Colonic mucosa (tissue), 4 donors: Measurements from ENCODE around the gene CCDC81. TPM values are rescaled to one million over a fixed set of nuclear protein-coding genes. Genes with fewer than 3 reads are reported as not detected.

Source experiments
- DNase-seq: peaks from one replicate; pipeline ENCODE4 v3.0.0-alpha.2; 2020
- H3K27ac ChIP-seq: fragments of 200-600 bp; one replicate; pipeline ENCODE4 v1.8.0; 2021
- H3K27me3 ChIP-seq: fragments of 200-600 bp; one replicate; pipeline ENCODE4 v1.8.0; 2021
- H3K36me3 ChIP-seq: fragments of 200-600 bp; one replicate; pipeline ENCODE4 v1.8.0; 2021
- H3K4me1 ChIP-seq: fragments of 200-600 bp; one replicate; pipeline ENCODE4 v1.8.0; 2021; ENCODE audit warnings: mild to moderate bottlenecking
- H3K4me3 ChIP-seq: fragments of 200-600 bp; one replicate; pipeline ENCODE4 v1.8.0; 2021
- H3K9ac ChIP-seq, 2 donors: one replicate each; pipeline ENCODE4 v1.7.0; 2013; ENCODE audit warnings: control low read depth in 2 of 2, low read depth in 2 of 2, low read length in 2 of 2
- H3K9me3 ChIP-seq: fragments of 200-600 bp; one replicate; pipeline ENCODE4 v1.8.0; 2021
- CTCF ChIP-seq: fragments of 200-600 bp; IDR thresholded peaks from one replicate; pipeline ENCODE4 v1.8.0; 2022; ENCODE audit warnings: antibody characterized with exemption, mild to moderate bottlenecking
- intact Hi-C: fragments of 100-400 bp; cut with DNase I; formaldehyde crosslinking; loops from one replicate; pipeline ENCODE4 v1.14.1; 2022
- total RNA-seq, 2 donors: library from RNA; stranded (reverse); fragmentation: NEBNext Ultra II Directional in 1 of 2; extraction: Animal tissue kit (Norgen Biotek cat#: 25700) in 1 of 2; gene quantifications; one replicate each; pipeline ENCODE4 v1.2.1, GENCODE V29; 2021
- donor health status: healthy.
- donor health status: DM: no; HTN: no; CAD: no.
- donor health status: DM: no; HTN: no; CAD: no.

CCDC81 gene
- total RNA-seq, 2 donors from 2014 or later: 0.32 to 0.53 TPM

- H3K27ac ChIP-seq: no peak overlapping the region
- no peak for DNase-seq
- no peaks in the 10 kb centered on the region for H3K27me3 ChIP-seq
- no peak for TF ChIP-seq CTCF
- no peaks in the 10 kb centered on the region for H3K4me1 ChIP-seq
- H3K9me3 ChIP-seq: no peaks in the 10 kb centered on the region
- no peak overlapping the region for H3K9ac ChIP-seq
- H3K36me3 ChIP-seq: no peaks in the 10 kb centered on the region
- intact Hi-C loops: no loop called here
- no peak overlapping the region for H3K4me3 ChIP-seq
Observed at GRCh38 chr11:86435711-86436110, 61.0 kb downstream of the CCDC81 start.

GRCh38 chr11:86438685-86439084, 64.0 kb downstream of the CCDC81 start:
- no peak for TF ChIP-seq CTCF
- Histone ChIP-seq H3K27me3 (no peaks in the 10 kb centered on the region), H3K4me3 (no peak overlapping the region), H3K9ac (no peak overlapping the region), H3K4me1 (no peaks in the 10 kb centered on the region), H3K9me3 (no peaks in the 10 kb centered on the region), H3K27ac (no peak overlapping the region), H3K36me3 (no peaks in the 10 kb centered on the region)
- no peak for DNase-seq
- intact Hi-C loops: no loop called here

DNA sequence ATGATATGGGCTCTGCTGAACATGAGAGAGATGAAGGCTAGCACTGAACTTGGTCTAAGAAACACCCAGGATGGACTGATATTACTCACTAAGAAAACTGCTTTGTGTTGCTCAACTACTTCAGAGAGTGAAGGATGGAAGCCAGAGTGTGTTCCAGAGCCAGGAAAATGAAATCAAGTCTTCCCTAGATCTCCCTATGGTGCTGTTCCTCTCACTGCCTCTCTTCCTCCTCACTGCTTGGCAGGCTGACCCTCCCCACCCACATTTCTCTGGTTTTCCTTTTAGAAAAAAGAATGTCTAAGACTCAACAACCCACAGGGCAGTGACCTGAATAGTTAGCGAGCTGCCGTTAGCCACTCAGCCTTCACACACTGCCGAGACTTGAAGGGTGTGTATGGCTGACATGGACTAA, 65.6 kb downstream of the CCDC81 start:
- intact Hi-C loops: no loop called here
- no peak overlapping the region for H3K4me3 ChIP-seq
- DNase-seq: no peak

GRCh38 chr11:86440843-86441242, 66.2 kb downstream of the CCDC81 start:
- intact Hi-C loops: no loop called here
- no peak for DNase-seq
- no peak for TF ChIP-seq CTCF
- Histone ChIP-seq H3K27me3 (no peaks in the 10 kb centered on the region), H3K36me3 (no peaks in the 10 kb centered on the region), H3K4me3 (no peak overlapping the region), H3K9me3 (no peaks in the 10 kb centered on the region), H3K9ac (no peak overlapping the region), H3K27ac (no peak overlapping the region), H3K4me1 (no peaks in the 10 kb centered on the region)

More for the DNA sequence above, 65.6 kb downstream of the CCDC81 start:
- Histone ChIP-seq H3K9ac (no peak overlapping the region), H3K9me3 (no peaks in the 10 kb centered on the region), H3K27ac (no peak overlapping the region), H3K4me1 (no peaks in the 10 kb centered on the region), H3K27me3 (no peaks in the 10 kb centered on the region), H3K36me3 (no peaks in the 10 kb centered on the region)
- TF ChIP-seq CTCF: no peak

GRCh38 chr11:86442420-86442819, 67.7 kb downstream of the CCDC81 start:
- no peak for DNase-seq
- Histone ChIP-seq H3K36me3 (no peaks in the 10 kb centered on the region), H3K27ac (no peak overlapping the region), H3K4me3 (no peak overlapping the region), H3K9me3 (no peaks in the 10 kb centered on the region), H3K4me1 (no peaks in the 10 kb centered on the region), H3K9ac (no peak overlapping the region), H3K27me3 (no peaks in the 10 kb centered on the region)
- intact Hi-C loops: no loop called here
- TF ChIP-seq CTCF: no peak

DNA sequence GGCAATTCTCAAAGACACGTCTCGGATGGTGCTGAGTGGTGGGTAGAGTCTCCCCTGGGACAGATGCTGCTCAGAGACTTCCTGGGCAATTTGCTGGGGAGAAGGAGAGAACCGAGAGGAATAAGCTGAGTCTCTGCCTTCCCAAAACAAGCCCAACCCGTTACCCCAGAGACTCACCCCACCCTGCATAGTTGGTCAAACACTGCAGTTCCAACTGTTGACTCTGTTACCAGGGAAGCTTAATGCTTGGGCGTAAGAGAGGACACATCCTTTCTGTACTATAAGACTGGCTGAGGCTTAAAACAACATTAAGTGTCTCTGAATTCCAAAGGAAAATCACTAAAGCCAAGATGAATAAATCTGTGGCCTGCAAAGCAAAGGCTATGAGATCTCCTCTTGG, 68.1 kb downstream of the CCDC81 start:
- intact Hi-C loops: no loop called here
- Histone ChIP-seq H3K4me1 (no peaks in the 10 kb centered on the region), H3K4me3 (no peak overlapping the region), H3K9me3 (no peaks in the 10 kb centered on the region), H3K27ac (no peak overlapping the region), H3K27me3 (no peaks in the 10 kb centered on the region), H3K9ac (no peak overlapping the region), H3K36me3 (no peaks in the 10 kb centered on the region)
- TF ChIP-seq CTCF: no peak
- DNase-seq: no peak
